HCT116 (cell line): ENCODE measurements around the gene EPRS1. TPM values are rescaled to one million over a fixed set of nuclear protein-coding genes. Genes with fewer than 3 reads are reported as not detected.

Experiments
- ATAC-seq: fragments of 200-7000 bp; cut with Tn5 transposase; 2 replicates; pipeline ENCODE4 v1.9.1; 2020; ENCODE audit warnings: mild to moderate bottlenecking, moderate library complexity
- BruUV-seq: library from RNA; stranded (reverse); fragments of 400-500 nt; replicated peaks from 2 replicates; lab custom pipeline; 2021; lab: Mats Ljungman, UMichigan
- CTCF ChIA-PET: fragments of 300-600 bp; sonication (Branson Sonifier 250); formaldehyde crosslinking; loops from one replicate; lab custom pipeline; 2021; ENCODE audit warnings: antibody characterized with exemption; lab: Charles Lee
- POLR2A ChIA-PET: fragments of 300-600, 350-600 bp; sonication (Branson Sonifier 250); formaldehyde crosslinking; loops from one replicate; lab custom pipeline; 2021; ENCODE audit warnings: antibody characterized with exemption; lab: Charles Lee
- RAD21 ChIA-PET, 2 experiments: fragments of 300-600 bp; sonication (Branson Sonifier 250); formaldehyde crosslinking; loops; one replicate each; lab custom pipeline; 2023; ENCODE audit warnings: low total read pairs in 2 of 2; ENCODE audit not compliant: uncharacterized antibody in 2 of 2, unreplicated experiment in 2 of 2, low non-redundant PET in 1 of 2; lab: Charles Lee
- DNase-seq: peaks from one replicate; pipeline ENCODE4 v3.0.0-alpha.2; 2010; ENCODE audit warnings: low read depth, low spot score
- H2AFZ ChIP-seq: fragments of 200-600 bp; shearing (Covaris generic), sonication (generic); 2 replicates; pipeline ENCODE4 v1.6.1; 2017; ENCODE audit warnings: low read depth, mixed run types, mixed read lengths, antibody characterized with exemption, low read length; ENCODE audit not compliant: poor library complexity, severe bottlenecking
- H3K27ac ChIP-seq: 2 replicates; pipeline ENCODE4 v1.5.1; 2012; ENCODE audit warnings: low read depth, low read length
- H3K27me3 ChIP-seq: fragments of 200-600 bp; sonication (generic); 2 replicates; pipeline ENCODE4 v1.6.1; 2016; ENCODE audit warnings: mixed run types, low read length, mixed read lengths; ENCODE audit not compliant: insufficient read depth
- H3K36me3 ChIP-seq, 2 experiments: fragments of 200-500 bp in 1 of 2; fragments of 200-600 bp in 1 of 2; sonication (Bioruptor generic) in 1 of 2; sonication (generic) in 1 of 2; 2 replicates each; pipeline versions ENCODE4 v1.5.1 to v1.6.1; 2014 to 2016; ENCODE audit warnings: low read length in 2 of 2, inconsistent platforms in 1 of 2, mixed read lengths in 1 of 2, mixed run types in 1 of 2; ENCODE audit not compliant: insufficient read depth in 2 of 2, control insufficient read depth in 1 of 2
- H3K4me1 ChIP-seq, 2 experiments: fragments of 200-600 bp in 1 of 2; sonication (generic) in 1 of 2; 2 replicates each; pipeline versions ENCODE4 v1.5.1 to v1.6.1; 2012 to 2017; ENCODE audit warnings: low read length in 2 of 2, inconsistent platforms in 1 of 2, mild to moderate bottlenecking in 1 of 2, mixed read lengths in 1 of 2, mixed run types in 1 of 2, moderate library complexity in 1 of 2; ENCODE audit not compliant: insufficient read depth in 2 of 2, control insufficient read depth in 1 of 2
- H3K4me2 ChIP-seq: fragments of 200-600 bp; sonication (generic); 2 replicates; pipeline ENCODE4 v1.6.1; 2017; ENCODE audit warnings: mixed run types, low read length, mixed read lengths
- H3K4me3 ChIP-seq, 2 experiments: fragments of 200-600 bp in 1 of 2; sonication (generic) in 1 of 2; replicated peaks in 1 of 2; 2 replicates each; pipeline ENCODE4 v1.5.1; 2011 to 2016; ENCODE audit warnings: low read length in 2 of 2, control low read depth in 1 of 2, low read depth in 1 of 2, mild to moderate bottlenecking in 1 of 2, mixed read lengths in 1 of 2, mixed run types in 1 of 2
- H3K79me2 ChIP-seq: fragments of 200-600 bp; sonication (generic); 2 replicates; pipeline ENCODE4 v1.6.1; 2017; ENCODE audit warnings: mild to moderate bottlenecking, mixed run types, low read length, moderate library complexity, mixed read lengths; ENCODE audit not compliant: insufficient read depth
- H3K9ac ChIP-seq: fragments of 200-600 bp; sonication (generic); 2 replicates; pipeline ENCODE4 v1.6.1; 2016; ENCODE audit warnings: low read length, mixed read lengths
- H3K9me2 ChIP-seq: fragments of 200-600 bp; sonication (generic), shearing (Covaris generic); 2 replicates; pipeline ENCODE4 v1.6.1; 2017; ENCODE audit warnings: mixed run types, mild to moderate bottlenecking, moderate library complexity; ENCODE audit not compliant: insufficient read depth
- H3K9me3 ChIP-seq, 2 experiments: fragments of 200-500 bp in 1 of 2; fragments of 200-600 bp in 1 of 2; sonication (Bioruptor generic) in 1 of 2; sonication (generic) in 1 of 2; 2 replicates each; pipeline ENCODE4 v1.6.1; 2014 to 2017; ENCODE audit warnings: low read length in 2 of 2, mixed read lengths in 2 of 2, inconsistent platforms in 1 of 2, low read depth in 1 of 2, mild to moderate bottlenecking in 1 of 2, mixed run types in 1 of 2, moderate library complexity in 1 of 2; ENCODE audit not compliant: control insufficient read depth in 1 of 2, insufficient read depth in 1 of 2
- H4K20me1 ChIP-seq: fragments of 200-600 bp; sonication (generic), shearing (Covaris generic); 2 replicates; pipeline ENCODE4 v1.6.1; 2017; ENCODE audit warnings: mixed run types, mild to moderate bottlenecking, moderate library complexity; ENCODE audit not compliant: insufficient read depth
- EGR1 ChIP-seq: IDR thresholded peaks from 2 replicates; pipeline ENCODE4 v1.6.1; 2012; ENCODE audit warnings: low read depth
- EZH2 ChIP-seq: fragments of 200-600 bp; sonication (generic); IDR thresholded peaks from 2 replicates; pipeline ENCODE4 v1.6.1; 2017; ENCODE audit warnings: antibody characterized with exemption, mixed run types
- FOSL1 ChIP-seq: IDR thresholded peaks from 2 replicates; pipeline ENCODE4 v1.6.1; 2012; ENCODE audit warnings: low read depth
- JUND ChIP-seq: IDR thresholded peaks from 2 replicates; pipeline ENCODE4 v1.6.1; 2012
- POLR2A ChIP-seq: IDR thresholded peaks from 2 replicates; pipeline ENCODE4 v1.7.0; 2011; ENCODE audit warnings: borderline replicate concordance; ENCODE audit not compliant: insufficient read depth, insufficient read length; ENCODE audit errors: extremely low read depth
- RAD21 ChIP-seq: IDR thresholded peaks from 2 replicates; pipeline ENCODE4 v1.6.1; 2012; ENCODE audit warnings: low read depth, mild to moderate bottlenecking
- SRF ChIP-seq: IDR thresholded peaks from 2 replicates; pipeline ENCODE4 v1.6.1; 2012; ENCODE audit warnings: low read depth
- TCF7L2 ChIP-seq: IDR thresholded peaks from 2 replicates; pipeline ENCODE4 v1.7.0; 2011; ENCODE audit warnings: borderline replicate concordance, inconsistent platforms; ENCODE audit not compliant: insufficient read depth, insufficient read length; ENCODE audit errors: extremely low read depth
- YY1 ChIP-seq: IDR thresholded peaks from 2 replicates; pipeline ENCODE4 v1.6.1; 2011; ENCODE audit warnings: low read length, low read depth, moderate library complexity, mild to moderate bottlenecking; ENCODE audit not compliant: insufficient replicate concordance; ENCODE audit errors: extremely low read depth
- ZBTB33 ChIP-seq: IDR thresholded peaks from 2 replicates; pipeline ENCODE4 v1.6.1; 2011; ENCODE audit warnings: mild to moderate bottlenecking, low read length, moderate library complexity; ENCODE audit not compliant: insufficient replicate concordance; ENCODE audit errors: extremely low read depth
- intact Hi-C: fragments of 100-400 bp; cut with micrococcal nuclease; formaldehyde crosslinking; loops from 2 replicates; pipeline ENCODE4 v1.10.0; 2022
- total RNA-seq: library from RNA; stranded (reverse); gene quantifications from one replicate; pipeline ENCODE4 v1.2.1, GENCODE V29; 2021; ENCODE audit not compliant: unreplicated experiment
- TF ChIP-seq, protein P1 (sequence below): IDR thresholded peaks from 2 replicates; pipeline ENCODE4 v1.6.1; 2012; ENCODE audit warnings: low read depth
- TF ChIP-seq, protein P2 (sequence below): IDR thresholded peaks from 2 replicates; pipeline ENCODE4 v1.6.1; 2012
- TF ChIP-seq, protein P3 (sequence below): IDR thresholded peaks from 2 replicates; pipeline ENCODE4 v1.6.1; 2012

Gene EPRS1
- total RNA-seq, 1 experiment from 2014 or later: 188 TPM

GRCh38 chr1:220043646-220044045 is 2.7 kb downstream of the EPRS1 start:
- H3K27me3 ChIP-seq: no peaks in the 10 kb centered on the region
- TF ChIP-seq EZH2 (no peak), POLR2A (no peak), SRF (no peak), ZBTB33 (no peak), FOSL1 (no peak), JUND (no peak), EGR1 (no peak), TCF7L2 (no peak), RAD21 (no peak), YY1 (no peak)
- TF ChIP-seq, protein P1, sequence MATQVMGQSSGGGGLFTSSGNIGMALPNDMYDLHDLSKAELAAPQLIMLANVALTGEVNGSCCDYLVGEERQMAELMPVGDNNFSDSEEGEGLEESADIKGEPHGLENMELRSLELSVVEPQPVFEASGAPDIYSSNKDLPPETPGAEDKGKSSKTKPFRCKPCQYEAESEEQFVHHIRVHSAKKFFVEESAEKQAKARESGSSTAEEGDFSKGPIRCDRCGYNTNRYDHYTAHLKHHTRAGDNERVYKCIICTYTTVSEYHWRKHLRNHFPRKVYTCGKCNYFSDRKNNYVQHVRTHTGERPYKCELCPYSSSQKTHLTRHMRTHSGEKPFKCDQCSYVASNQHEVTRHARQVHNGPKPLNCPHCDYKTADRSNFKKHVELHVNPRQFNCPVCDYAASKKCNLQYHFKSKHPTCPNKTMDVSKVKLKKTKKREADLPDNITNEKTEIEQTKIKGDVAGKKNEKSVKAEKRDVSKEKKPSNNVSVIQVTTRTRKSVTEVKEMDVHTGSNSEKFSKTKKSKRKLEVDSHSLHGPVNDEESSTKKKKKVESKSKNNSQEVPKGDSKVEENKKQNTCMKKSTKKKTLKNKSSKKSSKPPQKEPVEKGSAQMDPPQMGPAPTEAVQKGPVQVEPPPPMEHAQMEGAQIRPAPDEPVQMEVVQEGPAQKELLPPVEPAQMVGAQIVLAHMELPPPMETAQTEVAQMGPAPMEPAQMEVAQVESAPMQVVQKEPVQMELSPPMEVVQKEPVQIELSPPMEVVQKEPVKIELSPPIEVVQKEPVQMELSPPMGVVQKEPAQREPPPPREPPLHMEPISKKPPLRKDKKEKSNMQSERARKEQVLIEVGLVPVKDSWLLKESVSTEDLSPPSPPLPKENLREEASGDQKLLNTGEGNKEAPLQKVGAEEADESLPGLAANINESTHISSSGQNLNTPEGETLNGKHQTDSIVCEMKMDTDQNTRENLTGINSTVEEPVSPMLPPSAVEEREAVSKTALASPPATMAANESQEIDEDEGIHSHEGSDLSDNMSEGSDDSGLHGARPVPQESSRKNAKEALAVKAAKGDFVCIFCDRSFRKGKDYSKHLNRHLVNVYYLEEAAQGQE: no peak
- TF ChIP-seq, protein P2, sequence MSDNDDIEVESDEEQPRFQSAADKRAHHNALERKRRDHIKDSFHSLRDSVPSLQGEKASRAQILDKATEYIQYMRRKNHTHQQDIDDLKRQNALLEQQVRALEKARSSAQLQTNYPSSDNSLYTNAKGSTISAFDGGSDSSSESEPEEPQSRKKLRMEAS: no peak
- TF ChIP-seq, protein P3, sequence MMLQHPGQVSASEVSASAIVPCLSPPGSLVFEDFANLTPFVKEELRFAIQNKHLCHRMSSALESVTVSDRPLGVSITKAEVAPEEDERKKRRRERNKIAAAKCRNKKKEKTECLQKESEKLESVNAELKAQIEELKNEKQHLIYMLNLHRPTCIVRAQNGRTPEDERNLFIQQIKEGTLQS: no peak
- TF ChIP-seq, all 23 proteins: peak for 0
- no TSS peak for BruUV-seq
- H2AFZ ChIP-seq: no peak overlapping the region
- ChIA-PET POLR2A (no interaction called here), RAD21 (no interaction called here), CTCF (no interaction called here)
- DNase-seq (no peak), ATAC-seq (no peak)
- no peaks in the 10 kb centered on the region for H3K9me3 ChIP-seq
- no peak overlapping the region for H3K27ac ChIP-seq
- H3K79me2 ChIP-seq: peaks cover 70% of the 10 kb centered on the region
- no peak overlapping the region for H3K4me3 ChIP-seq
- no peaks in the 10 kb centered on the region for H4K20me1 ChIP-seq
- peaks cover 4 to 12% of the 10 kb centered on the region in 2 experiments; a peak in 3 of 4 replicates for H3K4me1 ChIP-seq
- intact Hi-C loops: no loop called here
- no peak overlapping the region for H3K4me2 ChIP-seq
- peaks cover 6 to 11% of the 10 kb centered on the region in 2 experiments; a peak in 3 of 4 replicates for H3K36me3 ChIP-seq
- H3K9me2 ChIP-seq: no peaks in the 10 kb centered on the region
- H3K9ac ChIP-seq: no peak overlapping the region
